ENCODE results near the gene ZDHHC19. TPM values are rescaled to one million over a fixed set of nuclear protein-coding genes. Genes with fewer than 3 reads are reported as not detected.
A peak's percentile ranks its signal among the peaks of the same experiment; 100 is the strongest.
"Not testable (repeated sequence)": the region's sequence is repeated elsewhere in the genome, so short reads cannot be mapped to it uniquely, and the experiment has no call there.

The ZDHHC19 gene
- total and polyA plus RNA-seq, 8 donors, result 0.38 to 2.7 TPM; not detected in 6

DNA sequence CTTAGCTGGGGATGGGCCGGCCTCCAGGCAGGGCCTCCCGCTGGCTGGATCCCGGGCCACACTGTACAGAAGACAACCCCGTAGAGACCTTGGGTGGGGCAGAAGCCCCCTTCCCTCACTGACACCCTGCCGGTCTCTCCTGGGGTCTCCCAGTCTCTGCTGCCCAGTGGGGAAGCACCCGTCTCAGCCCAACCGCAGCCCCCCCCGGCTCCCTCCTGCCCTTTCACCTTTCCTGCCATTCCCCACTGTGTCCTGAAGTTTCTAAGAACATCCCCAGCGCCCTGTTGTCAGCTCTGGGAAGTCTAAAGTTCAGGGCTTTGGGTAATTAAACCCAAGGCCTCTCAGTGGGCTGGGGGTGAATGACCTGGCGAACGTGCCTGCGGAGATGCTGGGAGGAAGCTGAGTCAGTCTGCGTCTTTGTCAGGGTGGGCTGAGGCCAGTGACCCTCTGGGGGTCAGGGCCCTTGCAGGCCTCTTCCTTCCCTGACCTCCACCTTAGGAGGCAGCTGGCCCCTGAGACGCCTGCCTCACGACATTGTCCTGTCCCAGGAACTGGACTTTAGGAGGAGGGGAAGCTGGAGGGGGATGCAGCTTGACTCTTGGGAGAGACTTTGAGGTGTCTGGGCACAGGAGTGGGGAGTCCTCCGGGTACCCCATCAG is 3.7 kb upstream of the ZDHHC19 start:
- Histone ChIP-seq H3K4me1 (peaks cover 0 to 27% (median 14%) of the 10 kb centered on the region in 4 donors), H3K27me3 (peaks cover 0 to 23% (median 4%) of the 10 kb centered on the region in 3 donors), H3K36me3 (no peaks in the 10 kb centered on the region), H3K27ac (no peak overlapping the region), H3K9me3 (no peaks in the 10 kb centered on the region), H3K4me3 (no peak overlapping the region)
- no peak for TF ChIP-seq POLR2AphosphoS5 (IDR thresholded peaks at IDR 0.05)
- no peak for TF ChIP-seq POLR2A (IDR thresholded peaks at IDR 0.05)
- TF ChIP-seq, protein P1, sequence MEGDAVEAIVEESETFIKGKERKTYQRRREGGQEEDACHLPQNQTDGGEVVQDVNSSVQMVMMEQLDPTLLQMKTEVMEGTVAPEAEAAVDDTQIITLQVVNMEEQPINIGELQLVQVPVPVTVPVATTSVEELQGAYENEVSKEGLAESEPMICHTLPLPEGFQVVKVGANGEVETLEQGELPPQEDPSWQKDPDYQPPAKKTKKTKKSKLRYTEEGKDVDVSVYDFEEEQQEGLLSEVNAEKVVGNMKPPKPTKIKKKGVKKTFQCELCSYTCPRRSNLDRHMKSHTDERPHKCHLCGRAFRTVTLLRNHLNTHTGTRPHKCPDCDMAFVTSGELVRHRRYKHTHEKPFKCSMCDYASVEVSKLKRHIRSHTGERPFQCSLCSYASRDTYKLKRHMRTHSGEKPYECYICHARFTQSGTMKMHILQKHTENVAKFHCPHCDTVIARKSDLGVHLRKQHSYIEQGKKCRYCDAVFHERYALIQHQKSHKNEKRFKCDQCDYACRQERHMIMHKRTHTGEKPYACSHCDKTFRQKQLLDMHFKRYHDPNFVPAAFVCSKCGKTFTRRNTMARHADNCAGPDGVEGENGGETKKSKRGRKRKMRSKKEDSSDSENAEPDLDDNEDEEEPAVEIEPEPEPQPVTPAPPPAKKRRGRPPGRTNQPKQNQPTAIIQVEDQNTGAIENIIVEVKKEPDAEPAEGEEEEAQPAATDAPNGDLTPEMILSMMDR (IDR thresholded peaks at IDR 0.05), result no peak
- no peak for TF ChIP-seq EP300 (IDR thresholded peaks at IDR 0.05)
- peak in 1 of 2 donors; percentile 17 for DNase-seq
- intact Hi-C loops (cut with DNase I; ENCODE audit: low total_unique reads), result no loop called here
- 83 to 87% (median 86%) methylated on average over 13 to 16 of the region's 16 CpGs for WGBS, 5 donors

DNA sequence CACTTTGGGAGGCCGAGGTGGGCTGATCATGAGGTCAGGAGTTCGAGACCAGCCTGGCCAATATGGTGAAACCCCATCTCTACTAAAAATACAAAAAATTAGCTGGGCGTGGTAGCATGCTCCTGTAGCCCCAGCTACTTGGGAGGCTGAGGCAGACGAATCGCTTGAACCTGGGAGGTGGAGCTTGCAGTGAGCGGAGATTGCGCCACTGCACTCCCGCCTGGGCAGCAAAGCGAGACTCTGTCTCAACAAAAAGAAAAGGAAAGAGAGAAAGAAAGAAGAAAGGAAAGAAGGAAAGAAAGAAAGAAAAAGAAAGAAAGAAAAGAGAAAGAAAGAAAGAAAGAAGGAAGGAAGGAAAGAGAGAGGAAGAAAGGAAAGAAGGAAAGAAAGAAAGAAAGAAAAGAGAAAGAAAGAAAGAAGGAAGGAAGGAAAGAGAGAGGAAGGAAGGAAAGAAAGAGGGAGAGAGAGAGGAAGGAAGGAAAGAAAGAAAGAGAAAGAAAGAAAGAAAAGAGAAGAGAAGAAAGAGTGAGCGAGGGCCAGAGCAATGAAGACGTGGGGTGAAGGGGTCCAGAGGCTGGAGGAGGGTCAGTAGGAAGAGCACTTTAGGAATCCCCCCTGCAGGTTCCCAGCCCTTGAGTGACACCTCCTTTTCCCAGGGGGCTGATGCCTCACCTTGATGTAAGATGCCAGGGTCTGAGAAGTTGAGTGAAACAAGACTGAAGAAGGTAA is 1.1 kb downstream of the ZDHHC19 start:
- DNase-seq; H3K4me3 ChIP-seq; H3K36me3 ChIP-seq; intact Hi-C loops (cut with DNase I; ENCODE audit: low total_unique reads); H3K27ac ChIP-seq; H3K9me3 ChIP-seq: not testable (repeated sequence)
- WGBS, 5 donors, result 84 to 94% (median 90%) methylated on average over 11 of the region's 11 CpGs
- Histone ChIP-seq H3K4me1 (peaks cover 0 to 11% (median 8%) of the 10 kb centered on the region in 4 donors), H3K27me3 (peaks cover 0 to 21% (median 3%) of the 10 kb centered on the region in 3 donors)

DNA sequence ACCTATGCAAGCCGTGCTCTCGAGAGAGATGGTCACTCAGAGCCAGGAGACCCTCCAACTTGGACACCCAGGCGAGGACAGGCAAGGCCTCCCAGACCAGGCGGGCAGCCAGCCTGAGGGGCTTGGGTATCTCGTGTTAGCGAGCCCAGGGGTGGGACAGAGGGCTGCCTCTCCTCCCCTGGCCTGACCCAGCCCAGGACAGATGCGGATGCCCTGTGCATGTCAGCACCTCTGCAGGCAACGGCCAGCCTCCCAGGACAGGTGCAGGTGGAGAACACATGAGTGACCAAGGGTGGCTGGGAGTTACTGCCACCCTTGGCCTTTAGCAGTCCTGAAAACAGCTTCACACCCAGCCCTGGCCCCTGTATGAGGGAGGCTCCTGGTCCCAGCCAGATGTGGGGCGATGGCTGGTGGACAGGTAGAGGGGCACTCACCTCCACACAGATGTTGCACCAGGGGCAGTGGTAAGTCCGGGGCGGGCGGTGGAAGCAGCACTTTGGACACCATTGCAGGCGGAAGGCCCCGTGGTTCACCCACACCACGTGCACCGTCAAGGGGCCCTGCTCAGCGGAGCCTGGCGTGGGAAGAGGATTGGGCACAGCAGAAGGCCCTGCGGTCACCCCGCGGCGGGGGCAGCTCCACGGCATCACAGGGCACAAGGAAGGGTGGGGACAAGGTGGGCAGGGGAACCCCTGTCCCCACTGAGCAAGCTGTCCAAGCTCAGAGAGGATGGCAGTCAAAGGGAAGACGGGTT is 2.1 kb downstream of the ZDHHC19 start:
- peaks cover 0 to 11% (median 8%) of the 10 kb centered on the region in 4 donors for H3K4me1 ChIP-seq
- WGBS, 5 donors, result 88 to 98% (median 93%) methylated on average over 20 to 24 of the region's 24 CpGs
- H3K27me3 ChIP-seq, result peaks cover 0 to 18% (median 3%) of the 10 kb centered on the region in 3 donors
- H3K9me3 ChIP-seq, result peaks cover 0 to 4% (median 0%) of the 10 kb centered on the region in 4 donors
- intact Hi-C loops (cut with DNase I; ENCODE audit: low total_unique reads), result no loop called here
- no peak for DNase-seq
- H3K27ac ChIP-seq, result no peak overlapping the region
- TF ChIP-seq EP300 (IDR thresholded peaks at IDR 0.05) (no peak), POLR2A (IDR thresholded peaks at IDR 0.05) (no peak), POLR2AphosphoS5 (IDR thresholded peaks at IDR 0.05) (no peak)
- TF ChIP-seq, protein P1 (IDR thresholded peaks at IDR 0.05), result no peak
- H3K4me3 ChIP-seq, result no peak overlapping the region
- no peaks in the 10 kb centered on the region for H3K36me3 ChIP-seq

DNA sequence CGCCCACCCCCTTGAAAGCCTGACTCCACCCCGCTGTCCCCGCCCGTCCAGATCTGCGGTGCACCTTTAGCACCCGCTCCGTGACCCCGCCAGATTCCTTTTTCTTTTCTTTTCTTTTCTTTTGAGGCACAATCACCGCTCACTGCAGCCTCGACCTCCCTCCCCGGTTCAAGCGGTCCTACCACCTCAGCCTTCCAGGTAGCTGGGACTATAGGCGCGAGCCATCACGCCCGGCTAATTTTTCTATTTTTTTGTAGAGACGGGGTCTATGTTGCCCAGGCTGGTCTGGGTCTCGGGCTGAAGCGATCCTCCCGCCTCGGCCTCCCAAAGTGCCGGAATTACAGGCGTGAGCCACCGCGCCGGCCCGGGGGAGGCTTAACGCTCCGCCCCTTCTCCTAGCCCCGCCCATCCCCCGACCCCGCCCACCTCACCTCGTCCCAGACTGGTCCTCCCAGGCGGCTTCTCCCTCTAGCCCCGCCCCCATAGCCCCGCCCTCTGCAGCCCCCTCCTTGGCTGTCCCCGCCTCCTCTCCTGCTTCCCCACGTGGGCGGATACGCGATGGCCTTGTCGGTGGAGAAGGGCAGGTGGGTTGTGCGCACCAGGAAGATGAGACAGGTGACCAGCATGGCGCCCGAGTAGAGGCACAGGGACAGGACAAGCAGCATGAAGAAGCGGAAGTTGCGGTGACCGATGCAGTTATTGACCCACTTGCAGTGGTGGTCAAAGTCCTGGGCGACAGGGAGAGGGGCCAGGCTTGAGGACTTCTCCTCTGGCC is 3.2 kb downstream of the ZDHHC19 start:
- peaks cover 0 to 4% (median 0%) of the 10 kb centered on the region in 4 donors for H3K9me3 ChIP-seq
- intact Hi-C loops (cut with DNase I; ENCODE audit: low total_unique reads), result no loop called here
- peak in 1 of 2 donors; percentile 71 for DNase-seq
- peak overlapping the region; percentile 37 to 49 (median 44) for H3K4me3 ChIP-seq
- no peaks in the 10 kb centered on the region for H3K36me3 ChIP-seq
- peaks cover 0 to 19% (median 8%) of the 10 kb centered on the region in 4 donors for H3K4me1 ChIP-seq
- WGBS, 5 donors, result 26 to 41% (median 31%) methylated on average over 33 to 48 of the region's 49 CpGs
- TF ChIP-seq POLR2AphosphoS5 (IDR thresholded peaks at IDR 0.05) (no peak), POLR2A (IDR thresholded peaks at IDR 0.05) (no peak), EP300 (IDR thresholded peaks at IDR 0.05) (no peak)
- TF ChIP-seq, protein P1 (IDR thresholded peaks at IDR 0.05), result no peak
- peaks cover 0 to 26% (median 3%) of the 10 kb centered on the region in 3 donors for H3K27me3 ChIP-seq
- no peak overlapping the region for H3K27ac ChIP-seq

Measured in stomach (tissue), 9 donors.